Gastroesophageal sphincter (tissue), 3 donors: ENCODE results near the gene TRABD2B.

Source experiments
- CTCF ChIP-seq, 4 experiments: fragments of 200-600 bp in 2 of 4; fragments of 450-650 bp in 2 of 4; sonication (generic) in 1 of 4; IDR thresholded peaks; one replicate each; pipeline ENCODE4 v1.5.1; 2017 to 2019; ENCODE audit warnings: antibody characterized with exemption in 4 of 4, mild to moderate bottlenecking in 2 of 4, moderate library complexity in 2 of 4
- POLR2A ChIP-seq, 2 donors: fragments of 450-650 bp; IDR thresholded peaks; one replicate each; pipeline ENCODE4 v1.6.1; 2017; ENCODE audit warnings: antibody characterized with exemption in 2 of 2, mild to moderate bottlenecking in 2 of 2, moderate library complexity in 1 of 2

GRCh38 chr1:47753808-47754207 is 243.4 kb downstream of the TRABD2B start:
- TF ChIP-seq CTCF (IDR thresholded peaks at IDR 0.05) (no peak), POLR2A (IDR thresholded peaks at IDR 0.05) (no peak)
